GM20431 (cell line): ENCODE results near the gene BLVRB.
"Not testable (repeated sequence)": the region's sequence is repeated elsewhere in the genome, so short reads cannot be mapped to it uniquely, and the experiment has no call there.

ENCODE experiments used
- in situ Hi-C: fragments of 300-500 bp; cut with MseI, MboI; formaldehyde crosslinking; loops from one replicate; pipeline ENCODE4 v1.15.0; 2020; ENCODE audit warnings: low sequenced_read_pairs; ENCODE audit not compliant: unreplicated experiment

Gene BLVRB

GRCh38 chr19:40453151-40453735 is 12.3 kb downstream of the BLVRB start:
- in situ Hi-C loops = no loop called here

GRCh38 chr19:40452016-40452415 is 13.5 kb downstream of the BLVRB start:
- in situ Hi-C loops = no loop called here

GRCh38 chr19:40450664-40451063 is 14.9 kb downstream of the BLVRB start:
- in situ Hi-C loops = no loop called here

- in situ Hi-C loops = no loop called here
Observed at GRCh38 chr19:40449506-40449905, 16.0 kb downstream of the BLVRB start.

GRCh38 chr19:40446263-40446784 is 19.2 kb downstream of the BLVRB start:
- in situ Hi-C loops = no loop called here

- in situ Hi-C loops = no loop called here
Observed at GRCh38 chr19:40445780-40446262, 19.7 kb downstream of the BLVRB start.

GRCh38 chr19:40444825-40445312 is 20.7 kb downstream of the BLVRB start:
- in situ Hi-C loops = no loop called here

GRCh38 chr19:40444000-40444824 is 21.3 kb downstream of the BLVRB start, which contains the start of gene SERTAD3:
Gene SERTAD3, minus strand, starts transcription at chr19:40444335. Its CDS starts 2,255 bp downstream, at chr19:40442080.
- in situ Hi-C loops = no loop called here

GRCh38 chr19:40443131-40443999 is 22.2 kb downstream of the BLVRB start:
- in situ Hi-C loops = no loop called here

- in situ Hi-C loops = no loop called here
Observed at GRCh38 chr19:40442328-40443130, 23.0 kb downstream of the BLVRB start.

GRCh38 chr19:40441719-40442253 is 23.8 kb downstream of the BLVRB start:
- in situ Hi-C loops = no loop called here

- in situ Hi-C loops = no loop called here
Observed at GRCh38 chr19:40438284-40438683, 27.3 kb downstream of the BLVRB start.

GRCh38 chr19:40433391-40434216 is 31.9 kb downstream of the BLVRB start:
- in situ Hi-C loops = no loop called here

- in situ Hi-C loops = not testable (repeated sequence)
Observed at GRCh38 chr19:40432760-40433159, 32.8 kb downstream of the BLVRB start.

- in situ Hi-C loops = no loop called here
Observed at GRCh38 chr19:40431698-40432097, 33.8 kb downstream of the BLVRB start.

- in situ Hi-C loops = not testable (repeated sequence)
Observed at GRCh38 chr19:40430242-40430641, 35.3 kb downstream of the BLVRB start.

- in situ Hi-C loops = not testable (repeated sequence)
Observed at GRCh38 chr19:40428197-40428596, 37.3 kb downstream of the BLVRB start.
